HG02759 (cell line): ENCODE results near the gene GOLGA8J.
"Not testable (repeated sequence)": the region's sequence is repeated elsewhere in the genome, so short reads cannot be mapped to it uniquely, and the experiment has no call there.

ENCODE experiments used
- ATAC-seq: cut with Tn5 transposase; IDR thresholded peaks from one replicate; pipeline ENCODE4 v1.9.1; 2021; ENCODE audit warnings: mild to moderate bottlenecking, moderate library complexity; ENCODE audit not compliant: unreplicated experiment

Gene GOLGA8J

GRCh38 chr15:30082655-30083054, at the start of gene GOLGA8J:
Gene GOLGA8J, plus strand, starts transcription at chr15:30082955. Its CDS starts 98 bp downstream, at chr15:30083053.
- ATAC-seq = not testable (repeated sequence)

GRCh38 chr15:30033211-30033610, 49.5 kb upstream of the GOLGA8J start:
- no peak for ATAC-seq

GRCh38 chr15:30033763-30034162, 49.0 kb upstream of the GOLGA8J start:
- ATAC-seq = no peak

GRCh38 chr15:30036036-30036703, 46.6 kb upstream of the GOLGA8J start:
- no peak for ATAC-seq

GRCh38 chr15:30038667-30039523, 43.9 kb upstream of the GOLGA8J start:
- no peak for ATAC-seq

GRCh38 chr15:30041868-30042267, 40.9 kb upstream of the GOLGA8J start:
- no peak for ATAC-seq

GRCh38 chr15:30042556-30042955, 40.2 kb upstream of the GOLGA8J start:
- no peak for ATAC-seq

GRCh38 chr15:30043211-30043655, 39.5 kb upstream of the GOLGA8J start:
- ATAC-seq = no peak

GRCh38 chr15:30044377-30044776, 38.4 kb upstream of the GOLGA8J start:
- ATAC-seq = no peak

- ATAC-seq = not testable (repeated sequence)
Observed at GRCh38 chr15:30044826-30045225, 37.9 kb upstream of the GOLGA8J start.

- not testable (repeated sequence) for ATAC-seq
Observed at GRCh38 chr15:30045248-30046041, 37.3 kb upstream of the GOLGA8J start.

- ATAC-seq = no peak
Observed at GRCh38 chr15:30046430-30046829, 36.3 kb upstream of the GOLGA8J start.

- no peak for ATAC-seq
Observed at GRCh38 chr15:30055604-30056003, 27.2 kb upstream of the GOLGA8J start.

- ATAC-seq = no peak
Observed at GRCh38 chr15:30056166-30056565, 26.6 kb upstream of the GOLGA8J start.

- no peak for ATAC-seq
Observed at GRCh38 chr15:30059771-30060170, 23.0 kb upstream of the GOLGA8J start.

- no peak for ATAC-seq
Observed at GRCh38 chr15:30062881-30063280, 19.9 kb upstream of the GOLGA8J start.

- no peak for ATAC-seq
Observed at GRCh38 chr15:30063835-30064546, 18.8 kb upstream of the GOLGA8J start.

- ATAC-seq = no peak
Observed at GRCh38 chr15:30065025-30065801, 17.5 kb upstream of the GOLGA8J start.

GRCh38 chr15:30068326-30068725, 14.4 kb upstream of the GOLGA8J start:
- no peak for ATAC-seq

GRCh38 chr15:30072630-30073029, 10.1 kb upstream of the GOLGA8J start:
- ATAC-seq = no peak
